ENCODE results near the gene TBC1D10B.
"Not testable (repeated sequence)": the region's sequence is repeated elsewhere in the genome, so short reads cannot be mapped to it uniquely, and the experiment has no call there.

GRCh38 chr16:30318647-30319046 is 51.6 kb downstream of the TBC1D10B start:
- not testable (repeated sequence) for TF ChIP-seq POLR2A, CTCF, POLR2AphosphoS5 (IDR thresholded peaks at IDR 0.05)

All from sigmoid colon (tissue), 4 donors.